PC-3 (cell line): ENCODE results near the gene CBFA2T3. TPM values are rescaled to one million over a fixed set of nuclear protein-coding genes. Genes with fewer than 3 reads are reported as not detected.

ENCODE experiments used
- ATAC-seq: fragments of 200-7000 bp; cut with Tn5 transposase; 2 replicates; pipeline ENCODE4 v1.9.1; 2020; ENCODE audit warnings: mild to moderate bottlenecking, moderate library complexity
- BruUV-seq: library from RNA; stranded (reverse); fragments of 400-500 nt; replicated peaks from 2 replicates; lab custom pipeline; 2021; lab: Mats Ljungman, UMichigan
- CTCF ChIA-PET: fragments of 300-600 bp; sonication (Branson Sonifier 250); formaldehyde crosslinking; loops from one replicate; lab custom pipeline; 2022; ENCODE audit warnings: antibody characterized with exemption; lab: Charles Lee
- POLR2A ChIA-PET: fragments of 300-600 bp; sonication (Branson Sonifier 250); formaldehyde crosslinking; loops from one replicate; lab custom pipeline; 2022; ENCODE audit warnings: antibody characterized with exemption; ENCODE audit not compliant: unreplicated experiment; lab: Charles Lee
- DNase-seq: peaks from one replicate; pipeline ENCODE4 v3.0.0-alpha.2; 2015
- H2AFZ ChIP-seq: fragments of 300-600 bp; sonication (generic); 2 replicates; pipeline ENCODE4 v1.6.0; 2016; ENCODE audit warnings: antibody characterized with exemption, low read length
- H3F3A ChIP-seq: fragments of 300-600 bp; sonication (generic); one replicate; pipeline ENCODE4 v1.6.0; 2017; ENCODE audit warnings: antibody characterized with exemption, low read length, control low read depth, mild to moderate bottlenecking; ENCODE audit not compliant: unreplicated experiment
- H3K27ac ChIP-seq: fragments of 300-600 bp; sonication (generic); 2 replicates; pipeline ENCODE4 v1.5.1; 2016; ENCODE audit warnings: mild to moderate bottlenecking, low read length
- H3K27me3 ChIP-seq: fragments of 300-600 bp; sonication (generic); 2 replicates; pipeline ENCODE4 v1.6.1; 2016; ENCODE audit warnings: low read length, mixed read lengths
- H3K36me3 ChIP-seq: fragments of 300-600 bp; sonication (generic); 2 replicates; pipeline ENCODE4 v1.6.1; 2016; ENCODE audit warnings: low read depth, mixed run types, low read length, mixed read lengths
- H3K4me1 ChIP-seq: fragments of 300-600 bp; sonication (generic); 2 replicates; pipeline ENCODE4 v1.5.1; 2016; ENCODE audit warnings: low read length; ENCODE audit not compliant: insufficient read depth
- H3K4me2 ChIP-seq: fragments of 300-600 bp; sonication (generic); 2 replicates; pipeline ENCODE4 v1.6.0; 2016; ENCODE audit warnings: low read length
- H3K4me3 ChIP-seq: fragments of 300-600 bp; sonication (generic); 2 replicates; pipeline ENCODE4 v1.5.1; 2016; ENCODE audit warnings: mild to moderate bottlenecking, low read length, mixed read lengths
- H3K79me2 ChIP-seq: fragments of 300-600 bp; sonication (generic); 2 replicates; pipeline ENCODE4 v1.6.1; 2017; ENCODE audit warnings: low read length, mixed read lengths
- H3K9ac ChIP-seq: fragments of 300-600 bp; sonication (generic); 2 replicates; pipeline ENCODE4 v1.6.0; 2016; ENCODE audit warnings: mild to moderate bottlenecking, low read length
- H3K9me2 ChIP-seq: fragments of 300-600 bp; sonication (generic); replicated peaks from 2 replicates; pipeline ENCODE4 v1.6.1; 2016; ENCODE audit warnings: mixed run types, low read length, mixed read lengths
- H3K9me3 ChIP-seq: fragments of 300-600 bp; sonication (generic); 2 replicates; pipeline ENCODE4 v1.6.1; 2016; ENCODE audit warnings: low read length, mixed read lengths
- H4K20me1 ChIP-seq: fragments of 300-600 bp; sonication (generic); 2 replicates; pipeline ENCODE4 v1.6.1; 2016; ENCODE audit warnings: low read length, mixed read lengths
- CTCF ChIP-seq: fragments of 300-600 bp; sonication (generic); conservative IDR thresholded peaks from 2 replicates; pipeline ENCODE4 v1.5.1; 2017; ENCODE audit warnings: antibody characterized with exemption, low read depth, mild to moderate bottlenecking, low read length
- EZH2 ChIP-seq: fragments of 300-600 bp; sonication (generic); IDR thresholded peaks from one replicate; pipeline ENCODE4 v1.6.1; 2017; ENCODE audit warnings: antibody characterized with exemption, mild to moderate bottlenecking, low read length; ENCODE audit not compliant: unreplicated experiment
- EZH2phosphoT487 ChIP-seq: fragments of 300-600 bp; sonication (generic); IDR thresholded peaks from 2 replicates; pipeline ENCODE4 v1.6.1; 2018; ENCODE audit warnings: mild to moderate bottlenecking, antibody characterized with exemption, low read length, borderline replicate concordance
- intact Hi-C: fragments of 100-400 bp; cut with micrococcal nuclease; formaldehyde crosslinking; loops from 2 replicates; pipeline ENCODE4 v1.9.0; 2023
- total RNA-seq: library from RNA; depleted of rRNA; stranded (reverse); fragments of >200 nt; gene quantifications from 2 replicates; pipeline ENCODE4 v1.2.3, GENCODE V29; 2014

CBFA2T3 gene
- total RNA-seq, 1 experiment from 2014 or later = not detected

GRCh38 chr16:88886845-88887521 lies 90.0 kb downstream of the CBFA2T3 start:
- Histone ChIP-seq H4K20me1 (no peaks in the 10 kb centered on the region), H3K27me3 (no peaks in the 10 kb centered on the region), H3K79me2 (no peaks in the 10 kb centered on the region), H3K4me1 (peaks cover 6% of the 10 kb centered on the region; the same call in 1 of the 2 replicates), H3F3A (no peaks in the 10 kb centered on the region), H2AFZ (no peak overlapping the region), H3K4me3 (no peak overlapping the region), H3K9me3 (no peaks in the 10 kb centered on the region), H3K9me2 (no peaks in the 10 kb centered on the region), H3K36me3 (no peaks in the 10 kb centered on the region), H3K27ac (no peak overlapping the region), H3K9ac (no peak overlapping the region), H3K4me2 (no peak overlapping the region)
- intact Hi-C loops = no loop called here
- CTCF ChIA-PET = no interaction called here
- no peak for DNase-seq
- POLR2A ChIA-PET = no interaction called here
- BruUV-seq = no TSS peak
- no peak for ATAC-seq
- TF ChIP-seq CTCF = no peak

- Histone ChIP-seq H4K20me1 (no peaks in the 10 kb centered on the region), H3K27ac (no peak overlapping the region), H3K9me3 (no peaks in the 10 kb centered on the region), H3K9ac (no peak overlapping the region), H3K79me2 (no peaks in the 10 kb centered on the region), H3K4me1 (peaks cover 6% of the 10 kb centered on the region; the same call in 1 of the 2 replicates), H3K9me2 (no peaks in the 10 kb centered on the region), H3F3A (no peaks in the 10 kb centered on the region), H3K4me2 (no peak overlapping the region), H3K36me3 (no peaks in the 10 kb centered on the region), H3K4me3 (no peak overlapping the region), H2AFZ (no peak overlapping the region), H3K27me3 (no peaks in the 10 kb centered on the region)
- no TSS peak for BruUV-seq
- DNase-seq (no peak), ATAC-seq (no peak)
- ChIA-PET CTCF (no interaction called here), POLR2A (no interaction called here)
- TF ChIP-seq EZH2 = no peak
- intact Hi-C loops = no loop called here
Measured at GRCh38 chr16:88886420-88886844, 90.6 kb downstream of the CBFA2T3 start.

- intact Hi-C loops = no loop called here
- no peak for ATAC-seq
- Histone ChIP-seq H3K4me3 (no peak overlapping the region), H3K79me2 (no peaks in the 10 kb centered on the region), H3K27me3 (no peaks in the 10 kb centered on the region), H4K20me1 (no peaks in the 10 kb centered on the region), H3K9ac (no peak overlapping the region), H3K36me3 (no peaks in the 10 kb centered on the region), H2AFZ (no peak overlapping the region), H3K9me3 (no peaks in the 10 kb centered on the region), H3K4me1 (peaks cover 6% of the 10 kb centered on the region; the same call in 1 of the 2 replicates), H3K9me2 (no peaks in the 10 kb centered on the region), H3F3A (no peaks in the 10 kb centered on the region), H3K4me2 (no peak overlapping the region), H3K27ac (no peak overlapping the region)
- POLR2A ChIA-PET = no interaction called here
- no TSS peak for BruUV-seq
- TF ChIP-seq EZH2phosphoT487 = no peak
- TF ChIP-seq EZH2 = no peak
- TF ChIP-seq CTCF = no peak
- no peak for DNase-seq
- CTCF ChIA-PET = no interaction called here
Measured at GRCh38 chr16:88885693-88886280, 91.2 kb downstream of the CBFA2T3 start.
